ENCODE results near the gene RBMS3.

Gene RBMS3

DNA sequence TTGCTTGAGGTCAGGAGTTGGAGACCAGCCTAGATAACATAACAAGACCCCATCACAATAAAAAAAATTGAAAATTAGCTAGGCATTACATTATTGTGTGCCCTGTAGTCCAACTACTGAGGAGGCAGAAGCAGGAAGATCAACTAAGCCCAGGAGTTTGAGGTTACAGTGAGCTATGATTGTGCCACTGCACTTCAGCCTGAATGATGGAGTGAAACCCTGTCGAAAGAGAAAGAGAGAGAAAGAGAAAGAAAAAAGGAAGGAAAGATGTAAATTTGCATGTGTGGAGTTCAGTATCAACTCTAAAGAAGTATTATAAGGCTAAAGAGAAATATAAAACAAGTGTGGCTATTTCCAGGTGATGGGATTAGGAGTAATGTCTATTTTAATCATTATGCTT is 661.4 kb downstream of the RBMS3 start:
- H3K4me1 ChIP-seq (ENCODE audit: control insufficient read depth in 1 of 2, insufficient read depth in 2 of 2, low read length in 2 of 2) = peaks cover 0 to 8% of the 10 kb centered on the region in 2 donors
- no peak overlapping the region for H3K27ac ChIP-seq (ENCODE audit: low read length)
- H3K36me3 ChIP-seq (ENCODE audit: control insufficient read depth in 1 of 2, insufficient read depth in 2 of 2, low read length in 2 of 2) = no peaks in the 10 kb centered on the region
- H3K9me3 ChIP-seq (ENCODE audit: control insufficient read depth in 1 of 2, low read length in 2 of 2) = no peaks in the 10 kb centered on the region
- H3K4me3 ChIP-seq (ENCODE audit: low read depth in 1 of 2, low read length in 2 of 2) = no peak overlapping the region
- no peaks in the 10 kb centered on the region for H3K27me3 ChIP-seq (ENCODE audit: low read depth, low read length)

DNA sequence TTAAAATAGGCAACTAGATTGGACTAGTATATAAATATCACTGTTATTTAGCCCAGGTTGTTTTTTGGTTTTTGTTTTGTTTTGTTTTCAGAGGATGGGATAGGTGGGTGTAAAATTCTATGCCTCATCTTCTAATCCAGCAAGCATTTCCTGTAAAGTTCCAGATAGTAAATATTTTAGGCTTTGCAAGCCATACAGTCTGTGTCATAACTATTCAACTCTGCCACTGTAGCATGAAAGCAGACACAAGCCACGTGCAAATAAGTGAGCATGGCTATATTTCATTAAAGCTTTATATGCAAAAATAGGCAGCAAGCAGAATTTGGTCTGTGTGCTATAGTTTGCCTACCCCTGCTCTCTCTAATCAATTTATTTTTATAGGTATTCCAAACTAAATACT is 668.3 kb downstream of the RBMS3 start:
- H3K9me3 ChIP-seq (ENCODE audit: control insufficient read depth in 1 of 2, low read length in 2 of 2) = no peaks in the 10 kb centered on the region
- no peaks in the 10 kb centered on the region for H3K36me3 ChIP-seq (ENCODE audit: control insufficient read depth in 1 of 2, insufficient read depth in 2 of 2, low read length in 2 of 2)
- no peak overlapping the region for H3K4me3 ChIP-seq (ENCODE audit: low read depth in 1 of 2, low read length in 2 of 2)
- H3K4me1 ChIP-seq (ENCODE audit: control insufficient read depth in 1 of 2, insufficient read depth in 2 of 2, low read length in 2 of 2) = no peaks in the 10 kb centered on the region
- no peaks in the 10 kb centered on the region for H3K27me3 ChIP-seq (ENCODE audit: low read depth, low read length)
- no peak overlapping the region for H3K27ac ChIP-seq (ENCODE audit: low read length)

DNA sequence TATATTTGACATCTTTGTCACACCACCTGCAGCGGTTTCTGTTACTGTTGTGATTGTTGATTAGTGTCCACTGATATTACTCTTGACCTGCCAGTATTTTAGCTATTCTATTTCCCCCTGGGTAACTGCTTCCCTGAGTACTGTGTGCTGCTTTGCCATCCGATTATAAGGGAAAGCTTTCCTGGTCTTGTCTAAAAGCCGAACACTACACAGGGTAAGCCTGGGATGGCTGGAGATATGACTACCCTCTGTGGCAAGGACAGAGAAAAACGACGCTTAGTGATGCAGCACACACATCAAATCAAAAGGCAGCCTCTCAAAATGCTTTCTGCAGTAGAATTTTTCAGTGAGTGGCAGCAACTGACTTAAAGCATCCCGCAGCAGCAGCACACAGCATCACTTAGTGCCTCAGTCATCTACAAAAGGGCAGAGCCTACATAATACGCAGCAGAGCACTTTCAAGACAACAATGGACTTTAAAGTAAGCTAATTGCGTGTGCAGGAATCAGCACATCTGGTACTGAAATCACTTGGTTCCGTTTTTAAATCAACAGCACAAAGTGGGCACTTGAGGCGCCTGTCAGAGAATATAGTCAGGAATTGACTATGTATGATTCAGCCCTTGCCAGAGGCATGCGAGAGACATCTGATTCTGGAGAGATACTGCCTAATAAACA is 669.2 kb downstream of the RBMS3 start:
- Histone ChIP-seq H3K27ac (ENCODE audit: low read length) (no peak overlapping the region), H3K36me3 (ENCODE audit: control insufficient read depth in 1 of 2, insufficient read depth in 2 of 2, low read length in 2 of 2) (no peaks in the 10 kb centered on the region), H3K4me3 (ENCODE audit: low read depth in 1 of 2, low read length in 2 of 2) (no peak overlapping the region), H3K9me3 (ENCODE audit: control insufficient read depth in 1 of 2, low read length in 2 of 2) (no peaks in the 10 kb centered on the region), H3K4me1 (ENCODE audit: control insufficient read depth in 1 of 2, insufficient read depth in 2 of 2, low read length in 2 of 2) (no peaks in the 10 kb centered on the region), H3K27me3 (ENCODE audit: low read depth, low read length) (no peaks in the 10 kb centered on the region)

DNA sequence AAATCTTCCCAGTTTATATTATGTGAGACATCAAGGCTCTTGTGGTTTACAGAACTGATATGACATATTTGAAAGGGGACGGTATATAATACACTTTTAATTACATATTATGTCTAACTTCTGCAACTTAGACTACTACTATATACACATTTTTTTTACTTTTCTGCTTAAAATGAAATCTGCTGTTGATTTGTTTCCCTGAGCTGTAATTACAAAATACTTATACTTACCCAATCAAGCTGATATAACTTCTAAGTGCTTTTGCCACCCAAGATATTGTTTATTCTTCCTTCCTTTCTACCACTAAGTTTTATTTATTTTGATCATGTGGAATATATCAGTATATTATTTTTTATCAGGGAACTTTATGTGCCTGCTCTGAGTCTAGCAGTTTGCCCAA is 671.6 kb downstream of the RBMS3 start:
- no peaks in the 10 kb centered on the region for H3K36me3 ChIP-seq (ENCODE audit: control insufficient read depth in 1 of 2, insufficient read depth in 2 of 2, low read length in 2 of 2)
- no peaks in the 10 kb centered on the region for H3K27me3 ChIP-seq (ENCODE audit: low read depth, low read length)
- no peak overlapping the region for H3K27ac ChIP-seq (ENCODE audit: low read length)
- H3K4me1 ChIP-seq (ENCODE audit: control insufficient read depth in 1 of 2, insufficient read depth in 2 of 2, low read length in 2 of 2) = no peaks in the 10 kb centered on the region
- H3K9me3 ChIP-seq (ENCODE audit: control insufficient read depth in 1 of 2, low read length in 2 of 2) = no peaks in the 10 kb centered on the region
- no peak overlapping the region for H3K4me3 ChIP-seq (ENCODE audit: low read depth in 1 of 2, low read length in 2 of 2)

DNA sequence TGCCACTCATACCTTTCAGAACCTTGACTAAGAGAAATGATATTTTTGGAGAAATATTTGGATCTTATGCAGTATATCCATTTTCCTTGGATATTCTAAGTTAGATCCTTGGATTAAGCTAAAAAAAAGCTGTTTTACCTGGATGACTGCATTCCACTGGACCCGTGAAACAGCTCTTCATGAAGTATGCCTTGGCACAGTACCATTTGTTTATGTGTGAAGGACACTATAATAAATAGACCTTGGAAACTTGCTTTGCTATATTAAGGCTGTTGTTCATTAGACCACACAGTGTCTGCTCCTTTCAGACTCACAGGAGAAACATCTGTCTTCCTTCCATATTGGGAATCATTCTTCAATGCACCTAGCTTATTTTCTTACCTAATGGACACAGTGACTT is 674.5 kb downstream of the RBMS3 start:
- Histone ChIP-seq H3K9me3 (ENCODE audit: control insufficient read depth in 1 of 2, low read length in 2 of 2) (no peaks in the 10 kb centered on the region), H3K27ac (ENCODE audit: low read length) (no peak overlapping the region), H3K36me3 (ENCODE audit: control insufficient read depth in 1 of 2, insufficient read depth in 2 of 2, low read length in 2 of 2) (no peaks in the 10 kb centered on the region), H3K27me3 (ENCODE audit: low read depth, low read length) (no peaks in the 10 kb centered on the region), H3K4me3 (ENCODE audit: low read depth in 1 of 2, low read length in 2 of 2) (no peak overlapping the region), H3K4me1 (ENCODE audit: control insufficient read depth in 1 of 2, insufficient read depth in 2 of 2, low read length in 2 of 2) (no peaks in the 10 kb centered on the region)

DNA sequence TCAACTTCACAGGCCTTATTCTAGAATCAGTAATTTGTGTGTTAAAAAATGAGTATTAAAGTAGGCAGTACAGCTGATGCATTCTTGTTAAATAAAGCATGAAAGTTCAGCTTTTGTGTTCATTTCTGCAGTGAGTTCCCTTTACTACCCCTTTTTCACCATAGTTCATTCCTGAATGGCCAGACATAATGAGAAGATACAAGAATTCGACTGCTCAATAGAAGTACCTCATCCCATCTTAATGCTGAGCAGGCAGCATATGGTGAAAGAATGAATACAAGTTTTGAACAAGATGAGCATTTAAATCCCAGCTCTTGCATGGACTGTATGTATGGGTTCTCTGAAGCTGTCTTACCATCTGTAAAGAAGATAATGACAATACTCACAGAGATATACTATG is 677.9 kb downstream of the RBMS3 start:
- no peaks in the 10 kb centered on the region for H3K4me1 ChIP-seq (ENCODE audit: control insufficient read depth in 1 of 2, insufficient read depth in 2 of 2, low read length in 2 of 2)
- no peaks in the 10 kb centered on the region for H3K36me3 ChIP-seq (ENCODE audit: control insufficient read depth in 1 of 2, insufficient read depth in 2 of 2, low read length in 2 of 2)
- H3K27me3 ChIP-seq (ENCODE audit: low read depth, low read length) = no peaks in the 10 kb centered on the region
- H3K4me3 ChIP-seq (ENCODE audit: low read depth in 1 of 2, low read length in 2 of 2) = no peak overlapping the region
- no peaks in the 10 kb centered on the region for H3K9me3 ChIP-seq (ENCODE audit: control insufficient read depth in 1 of 2, low read length in 2 of 2)
- no peak overlapping the region for H3K27ac ChIP-seq (ENCODE audit: low read length)

DNA sequence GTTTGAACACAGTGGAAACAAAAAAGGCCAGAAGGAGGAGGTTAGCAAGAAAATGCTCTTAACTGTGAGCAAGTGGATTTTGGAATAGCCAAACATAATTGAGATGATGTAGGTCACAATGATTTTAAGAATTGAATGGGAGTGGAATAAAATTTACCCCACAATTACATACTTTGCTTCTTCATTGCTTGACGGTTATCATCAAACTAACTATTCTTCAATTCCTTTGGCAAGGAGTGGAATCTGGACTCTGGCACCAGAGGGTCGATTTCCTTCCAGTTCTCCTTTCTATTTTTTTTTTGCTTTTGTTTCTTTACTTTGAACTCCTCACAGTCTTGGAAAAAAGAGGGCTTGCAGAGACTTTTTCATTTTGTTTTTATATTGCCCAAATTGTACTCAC is 691.0 kb downstream of the RBMS3 start:
- no peaks in the 10 kb centered on the region for H3K36me3 ChIP-seq (ENCODE audit: control insufficient read depth in 1 of 2, insufficient read depth in 2 of 2, low read length in 2 of 2)
- H3K27ac ChIP-seq (ENCODE audit: low read length) = no peak overlapping the region
- H3K4me3 ChIP-seq (ENCODE audit: low read depth in 1 of 2, low read length in 2 of 2) = no peak overlapping the region
- H3K9me3 ChIP-seq (ENCODE audit: control insufficient read depth in 1 of 2, low read length in 2 of 2) = no peaks in the 10 kb centered on the region
- no peaks in the 10 kb centered on the region for H3K4me1 ChIP-seq (ENCODE audit: control insufficient read depth in 1 of 2, insufficient read depth in 2 of 2, low read length in 2 of 2)
- H3K27me3 ChIP-seq (ENCODE audit: low read depth, low read length) = no peaks in the 10 kb centered on the region

DNA sequence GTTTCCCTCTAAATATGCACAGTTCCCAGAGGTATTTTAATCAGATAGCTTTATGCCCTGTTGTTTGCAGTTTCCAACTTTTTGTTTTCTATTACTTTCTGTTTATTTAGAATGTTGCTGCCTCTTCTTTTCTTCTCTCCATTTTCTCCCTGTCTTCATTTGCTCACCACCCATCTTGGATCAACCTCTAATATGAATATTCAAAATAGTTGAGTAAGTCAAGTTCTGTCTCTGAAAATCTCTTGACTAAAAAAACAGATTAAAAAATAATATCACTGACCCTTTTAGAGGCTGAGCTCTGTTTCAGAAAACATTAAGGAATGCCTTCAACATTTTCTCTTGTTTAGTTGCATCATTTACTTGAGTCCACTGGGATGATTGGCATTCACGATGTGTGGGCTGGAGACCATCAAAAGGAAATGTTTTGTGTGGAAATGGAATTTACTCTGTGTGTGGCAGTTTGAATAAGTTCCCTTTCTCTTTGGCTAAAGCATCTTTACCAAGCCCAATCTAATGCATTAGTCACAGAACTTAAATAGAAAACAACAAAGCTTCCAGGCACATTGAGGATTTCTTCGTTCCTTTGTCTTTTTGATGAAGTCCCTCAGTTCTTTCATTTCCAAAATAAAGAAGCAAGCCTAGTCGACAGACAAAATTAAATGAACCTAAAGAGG is 691.6 kb downstream of the RBMS3 start:
- H3K4me1 ChIP-seq (ENCODE audit: control insufficient read depth in 1 of 2, insufficient read depth in 2 of 2, low read length in 2 of 2) = no peaks in the 10 kb centered on the region
- H3K27ac ChIP-seq (ENCODE audit: low read length) = no peak overlapping the region
- H3K9me3 ChIP-seq (ENCODE audit: control insufficient read depth in 1 of 2, low read length in 2 of 2) = no peaks in the 10 kb centered on the region
- no peaks in the 10 kb centered on the region for H3K36me3 ChIP-seq (ENCODE audit: control insufficient read depth in 1 of 2, insufficient read depth in 2 of 2, low read length in 2 of 2)
- H3K4me3 ChIP-seq (ENCODE audit: low read depth in 1 of 2, low read length in 2 of 2) = no peak overlapping the region
- no peaks in the 10 kb centered on the region for H3K27me3 ChIP-seq (ENCODE audit: low read depth, low read length)

DNA sequence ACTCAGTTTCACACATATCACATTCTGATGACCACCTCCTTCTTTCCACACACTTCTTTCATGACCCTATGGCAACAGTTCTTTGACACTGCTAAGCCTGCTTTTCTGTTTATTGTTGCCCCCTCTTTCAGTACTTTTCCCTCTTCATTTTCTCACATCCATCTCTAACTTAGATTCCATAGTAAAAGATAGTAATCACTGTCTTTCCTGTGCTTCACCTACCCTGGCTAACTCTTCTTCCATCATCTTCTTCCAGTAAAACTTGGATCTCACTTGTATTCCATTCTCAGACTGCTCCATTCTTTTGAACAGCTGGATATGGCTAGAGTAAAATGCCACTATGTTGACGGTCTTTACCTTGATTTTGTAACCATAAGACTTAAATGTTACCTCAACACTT is 692.9 kb downstream of the RBMS3 start:
- no peak overlapping the region for H3K27ac ChIP-seq (ENCODE audit: low read length)
- H3K4me1 ChIP-seq (ENCODE audit: control insufficient read depth in 1 of 2, insufficient read depth in 2 of 2, low read length in 2 of 2) = no peaks in the 10 kb centered on the region
- no peaks in the 10 kb centered on the region for H3K9me3 ChIP-seq (ENCODE audit: control insufficient read depth in 1 of 2, low read length in 2 of 2)
- H3K36me3 ChIP-seq (ENCODE audit: control insufficient read depth in 1 of 2, insufficient read depth in 2 of 2, low read length in 2 of 2) = no peaks in the 10 kb centered on the region
- H3K27me3 ChIP-seq (ENCODE audit: low read depth, low read length) = no peaks in the 10 kb centered on the region
- H3K4me3 ChIP-seq (ENCODE audit: low read depth in 1 of 2, low read length in 2 of 2) = no peak overlapping the region

DNA sequence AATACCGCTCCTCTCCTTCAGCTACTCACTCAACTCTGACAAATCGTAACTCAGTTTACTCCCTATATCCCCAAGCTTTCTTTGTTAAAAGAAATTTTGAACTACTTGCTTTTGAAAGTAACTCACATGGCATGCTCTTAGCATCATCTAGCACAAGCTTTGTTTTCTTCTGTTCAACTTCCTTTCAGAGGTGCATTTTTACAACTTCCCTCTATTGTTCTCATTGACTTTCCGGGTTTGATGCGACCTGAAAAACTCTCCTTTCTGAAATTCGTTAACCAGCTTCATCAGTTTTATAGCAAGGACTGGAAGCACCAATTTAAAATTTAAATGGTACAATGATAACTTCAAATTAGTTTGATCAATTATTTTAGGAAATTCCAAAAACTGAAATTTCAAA is 696.0 kb downstream of the RBMS3 start:
- no peaks in the 10 kb centered on the region for H3K36me3 ChIP-seq (ENCODE audit: control insufficient read depth in 1 of 2, insufficient read depth in 2 of 2, low read length in 2 of 2)
- no peaks in the 10 kb centered on the region for H3K4me1 ChIP-seq (ENCODE audit: control insufficient read depth in 1 of 2, insufficient read depth in 2 of 2, low read length in 2 of 2)
- no peak overlapping the region for H3K4me3 ChIP-seq (ENCODE audit: low read depth in 1 of 2, low read length in 2 of 2)
- H3K9me3 ChIP-seq (ENCODE audit: control insufficient read depth in 1 of 2, low read length in 2 of 2) = no peaks in the 10 kb centered on the region
- H3K27me3 ChIP-seq (ENCODE audit: low read depth, low read length) = no peaks in the 10 kb centered on the region
- no peak overlapping the region for H3K27ac ChIP-seq (ENCODE audit: low read length)

DNA sequence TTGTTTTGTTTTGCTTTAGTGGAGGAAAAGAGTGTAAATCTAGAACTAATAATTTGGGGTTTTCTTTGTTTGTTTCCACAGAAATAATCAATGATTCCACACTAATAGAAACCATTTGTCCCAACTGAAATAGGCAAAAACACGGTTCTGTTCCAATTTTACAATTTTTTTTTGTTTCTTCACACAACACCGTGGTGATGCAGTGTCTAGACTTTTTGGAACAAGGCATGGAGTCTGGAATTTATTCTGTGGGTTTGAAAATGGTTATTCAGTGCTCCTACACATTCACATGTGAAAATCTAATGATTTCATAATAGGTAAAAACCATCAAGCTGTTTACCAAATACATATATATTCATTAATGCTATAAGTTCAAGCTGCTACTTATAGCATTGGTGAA is 696.5 kb downstream of the RBMS3 start:
- no peak overlapping the region for H3K4me3 ChIP-seq (ENCODE audit: low read depth in 1 of 2, low read length in 2 of 2)
- H3K9me3 ChIP-seq (ENCODE audit: control insufficient read depth in 1 of 2, low read length in 2 of 2) = no peaks in the 10 kb centered on the region
- no peaks in the 10 kb centered on the region for H3K27me3 ChIP-seq (ENCODE audit: low read depth, low read length)
- no peaks in the 10 kb centered on the region for H3K36me3 ChIP-seq (ENCODE audit: control insufficient read depth in 1 of 2, insufficient read depth in 2 of 2, low read length in 2 of 2)
- no peaks in the 10 kb centered on the region for H3K4me1 ChIP-seq (ENCODE audit: control insufficient read depth in 1 of 2, insufficient read depth in 2 of 2, low read length in 2 of 2)
- H3K27ac ChIP-seq (ENCODE audit: low read length) = no peak overlapping the region

DNA sequence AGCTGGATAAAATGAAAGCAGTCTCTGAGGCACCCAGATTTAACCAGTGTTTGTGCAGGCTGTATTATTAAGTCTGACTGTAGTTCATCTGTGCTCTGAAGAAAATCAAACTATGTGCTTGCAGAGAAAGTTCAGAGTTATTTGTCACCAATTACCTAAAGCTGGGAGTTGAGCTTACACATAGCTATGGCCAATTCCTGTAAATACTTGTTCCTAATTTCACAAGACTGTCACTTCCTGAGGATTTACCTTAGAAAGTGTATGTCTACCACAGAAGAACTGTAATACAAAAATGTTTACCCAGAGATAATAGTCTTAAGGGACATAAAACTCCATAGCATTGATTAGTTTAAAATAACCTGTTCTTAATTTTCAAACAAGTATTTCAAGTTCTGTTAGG is 697.2 kb downstream of the RBMS3 start:
- no peaks in the 10 kb centered on the region for H3K27me3 ChIP-seq (ENCODE audit: low read depth, low read length)
- no peak overlapping the region for H3K27ac ChIP-seq (ENCODE audit: low read length)
- H3K4me1 ChIP-seq (ENCODE audit: control insufficient read depth in 1 of 2, insufficient read depth in 2 of 2, low read length in 2 of 2) = no peaks in the 10 kb centered on the region
- H3K4me3 ChIP-seq (ENCODE audit: low read depth in 1 of 2, low read length in 2 of 2) = no peak overlapping the region
- H3K9me3 ChIP-seq (ENCODE audit: control insufficient read depth in 1 of 2, low read length in 2 of 2) = no peaks in the 10 kb centered on the region
- no peaks in the 10 kb centered on the region for H3K36me3 ChIP-seq (ENCODE audit: control insufficient read depth in 1 of 2, insufficient read depth in 2 of 2, low read length in 2 of 2)
